Natural killer cell treated with Interleukin-12 subunit alpha and Interleukin-12 subunit beta and Interleukin-15 and Interleukin-18, amount 100 ng/mL, for 72 hours (primary cell): ENCODE results near the gene PCBP4. TPM values are rescaled to one million over a fixed set of nuclear protein-coding genes. Genes with fewer than 3 reads are reported as not detected.

Source experiments
- ATAC-seq, 2 donors: fragments of 150-1000 bp; cut with Tn5 transposase in 1 of 2; sonication (Bioruptor Pico), chemical (Tn5 transposase) in 1 of 2; 2 replicates each; pipeline ENCODE4 v1.10.0; 2021
- DNase-seq: peaks from one replicate; pipeline ENCODE4 v3.0.0; 2022; ENCODE audit warnings: low spot score
- H3K27ac Mint-ChIP-seq, 2 donors: 1 replicate in 1 of 2; 2 replicates in 1 of 2; pipeline ENCODE4 v1.8.0; 2022; ENCODE audit warnings: mixed read lengths in 2 of 2, mild to moderate bottlenecking in 1 of 2, moderate library complexity in 1 of 2
- H3K27me3 Mint-ChIP-seq, 2 donors: 1 replicate in 1 of 2; 2 replicates in 1 of 2; pipeline ENCODE4 v1.8.0; 2022; ENCODE audit warnings: mixed read lengths in 2 of 2
- H3K36me3 Mint-ChIP-seq: one replicate; pipeline ENCODE4 v1.8.0; 2022; ENCODE audit warnings: mixed read lengths
- H3K4me1 Mint-ChIP-seq, 2 donors: 1 replicate in 1 of 2; 2 replicates in 1 of 2; pipeline ENCODE4 v1.8.0; 2022; ENCODE audit warnings: low read depth in 2 of 2, mixed read lengths in 2 of 2, mild to moderate bottlenecking in 1 of 2
- H3K4me3 Mint-ChIP-seq: one replicate; pipeline ENCODE4 v1.8.0; 2022; ENCODE audit warnings: mixed read lengths
- H3K9me3 Mint-ChIP-seq: 2 replicates; pipeline ENCODE4 v1.8.0; 2022; ENCODE audit warnings: mixed read lengths
- total RNA-seq, 2 donors: library from RNA; stranded (reverse); gene quantifications; one replicate each; pipeline ENCODE4 v1.2.3, GENCODE V29; 2022

PCBP4 gene
- total RNA-seq, 2 donors from 2014 or later, result 7.9 to 8.4 TPM

GRCh38 chr3:51949121-51949520 is 18.1 kb downstream of the PCBP4 start:
- DNase-seq, result peak; percentile 38
- no peak overlapping the region for H3K4me3 Mint-ChIP-seq
- peaks cover 0 to 3% of the 10 kb centered on the region in 2 donors for H3K4me1 Mint-ChIP-seq

GRCh38 chr3:51948016-51948580 is 19.2 kb downstream of the PCBP4 start:
- H3K27me3 Mint-ChIP-seq, result peaks cover 2 to 6% of the 10 kb centered on the region in 2 donors
- no peak overlapping the region for H3K4me3 Mint-ChIP-seq
- DNase-seq (peak; percentile 34), ATAC-seq (no peak)
- no peak overlapping the region for H3K27ac Mint-ChIP-seq
- no peaks in the 10 kb centered on the region for H3K9me3 Mint-ChIP-seq
- peaks cover under 1 to 4% of the 10 kb centered on the region in 2 donors for H3K4me1 Mint-ChIP-seq
- H3K36me3 Mint-ChIP-seq, result no peaks in the 10 kb centered on the region

More at GRCh38 chr3:51949121-51949520, 18.1 kb downstream of the PCBP4 start:
- no peak for ATAC-seq
- Mint-ChIP-seq H3K27me3 (peaks cover 12 to 16% of the 10 kb centered on the region in 2 donors), H3K27ac (no peak overlapping the region), H3K36me3 (no peaks in the 10 kb centered on the region), H3K9me3 (no peaks in the 10 kb centered on the region)

GRCh38 chr3:51947215-51947900 is 19.9 kb downstream of the PCBP4 start:
- Mint-ChIP-seq H3K4me1 (peaks cover 4 to 5% of the 10 kb centered on the region in 2 donors), H3K9me3 (no peaks in the 10 kb centered on the region), H3K36me3 (no peaks in the 10 kb centered on the region), H3K27ac (no peak overlapping the region), H3K27me3 (peaks cover 0 to 4% of the 10 kb centered on the region in 2 donors), H3K4me3 (no peak overlapping the region)
- peak; percentile 47 for DNase-seq
- no peak for ATAC-seq

- Mint-ChIP-seq H3K4me3 (no peak overlapping the region), H3K27me3 (peaks cover 0 to 2% of the 10 kb centered on the region in 2 donors)
- peak; percentile 37 for DNase-seq
Observed at GRCh38 chr3:51946796-51947195, 20.5 kb downstream of the PCBP4 start.

GRCh38 chr3:51945926-51946705 is 21.1 kb downstream of the PCBP4 start:
- ATAC-seq (no peak), DNase-seq (peak; percentile 59)
- Mint-ChIP-seq H3K27me3 (peaks cover 0 to under 1% of the 10 kb centered on the region in 2 donors), H3K27ac (no peak overlapping the region), H3K4me1 (peaks cover 6 to 14% of the 10 kb centered on the region in 2 donors), H3K9me3 (no peaks in the 10 kb centered on the region), H3K4me3 (no peak overlapping the region), H3K36me3 (no peaks in the 10 kb centered on the region)

More at GRCh38 chr3:51946796-51947195, 20.5 kb downstream of the PCBP4 start:
- peaks cover 5 to 10% of the 10 kb centered on the region in 2 donors for H3K4me1 Mint-ChIP-seq
- no peak for ATAC-seq
- no peaks in the 10 kb centered on the region for H3K36me3 Mint-ChIP-seq
- no peaks in the 10 kb centered on the region for H3K9me3 Mint-ChIP-seq
- H3K27ac Mint-ChIP-seq, result no peak overlapping the region

GRCh38 chr3:51945031-51945840 is 22.0 kb downstream of the PCBP4 start:
- DNase-seq, result peak; percentile 55

GRCh38 chr3:51944451-51945021 is 22.7 kb downstream of the PCBP4 start:
- Mint-ChIP-seq H3K27me3 (no peaks in the 10 kb centered on the region), H3K4me1 (peaks cover 19 to 29% of the 10 kb centered on the region in 2 donors), H3K27ac (no peak overlapping the region), H3K9me3 (no peaks in the 10 kb centered on the region), H3K36me3 (no peaks in the 10 kb centered on the region), H3K4me3 (no peak overlapping the region)
- DNase-seq (peak; percentile 46), ATAC-seq (no peak)

More at GRCh38 chr3:51945031-51945840, 22.0 kb downstream of the PCBP4 start:
- Mint-ChIP-seq H3K9me3 (no peaks in the 10 kb centered on the region), H3K4me3 (no peak overlapping the region), H3K27me3 (no peaks in the 10 kb centered on the region), H3K27ac (no peak overlapping the region), H3K36me3 (no peaks in the 10 kb centered on the region), H3K4me1 (peaks cover 14 to 23% of the 10 kb centered on the region in 2 donors)
- no peak for ATAC-seq

- DNase-seq (peak; percentile 47), ATAC-seq (no peak)
- H3K27ac Mint-ChIP-seq, result no peak overlapping the region
- no peaks in the 10 kb centered on the region for H3K36me3 Mint-ChIP-seq
- H3K4me3 Mint-ChIP-seq, result no peak overlapping the region
- no peaks in the 10 kb centered on the region for H3K9me3 Mint-ChIP-seq
- H3K27me3 Mint-ChIP-seq, result no peaks in the 10 kb centered on the region
- H3K4me1 Mint-ChIP-seq, result peaks cover 23 to 35% of the 10 kb centered on the region in 2 donors
Observed at GRCh38 chr3:51943451-51944391, 23.5 kb downstream of the PCBP4 start.

GRCh38 chr3:51942603-51943450 is 24.4 kb downstream of the PCBP4 start:
- ATAC-seq (peak in 1 of 2 donors; percentile 12), DNase-seq (peak; percentile 61)
- Mint-ChIP-seq H3K36me3 (no peaks in the 10 kb centered on the region), H3K27me3 (no peaks in the 10 kb centered on the region), H3K4me3 (peak overlapping the region; percentile 83), H3K4me1 (peaks cover 29 to 35% of the 10 kb centered on the region in 2 donors), H3K9me3 (no peaks in the 10 kb centered on the region), H3K27ac (peak overlapping the region; percentile 66 to 77)

GRCh38 chr3:51941798-51942602 is 25.3 kb downstream of the PCBP4 start, which contains the start of the genes PARP3 and RRP9:
TSS of gene PARP3 (plus strand) at chr3:51942363. CDS start at chr3:51943356, 993 bp downstream.
TSS of gene RRP9 (minus strand) at chr3:51941904. CDS start at chr3:51941867, 37 bp downstream.
- DNase-seq (peak; percentile 100), ATAC-seq (peak; percentile 97 to 98)
- Mint-ChIP-seq H3K4me1 (peaks cover 34 to 35% of the 10 kb centered on the region in 2 donors), H3K4me3 (peak within 1 kb of the TSS; percentile 83), H3K27ac (peak within 1 kb of the TSS; percentile 66 to 77), H3K36me3 (no peaks in the 10 kb centered on the region), H3K9me3 (no peaks in the 10 kb centered on the region), H3K27me3 (no peaks in the 10 kb centered on the region)

GRCh38 chr3:51941463-51941797 is 25.8 kb downstream of the PCBP4 start:
- peak overlapping the region; percentile 83 for H3K4me3 Mint-ChIP-seq
- no peaks in the 10 kb centered on the region for H3K36me3 Mint-ChIP-seq
- H3K27me3 Mint-ChIP-seq, result no peaks in the 10 kb centered on the region
- DNase-seq (no peak), ATAC-seq (no peak)
- peak overlapping the region; percentile 66 to 77 for H3K27ac Mint-ChIP-seq
- peaks cover 34 to 35% of the 10 kb centered on the region in 2 donors for H3K4me1 Mint-ChIP-seq
- H3K9me3 Mint-ChIP-seq, result no peaks in the 10 kb centered on the region
